ENCODE results near the gene LAMP5.

GRCh38 chr20:9515741-9516233 is 1.4 kb downstream of the LAMP5 start:
- TF ChIP-seq CTCF (IDR thresholded peaks at IDR 0.05; ENCODE audit: low read depth, low read length) (no peak), POLR2A (IDR thresholded peaks at IDR 0.05; ENCODE audit: extremely low read depth, insufficient read length) (no peak), MYC (IDR thresholded peaks at IDR 0.05; ENCODE audit: low read depth, low read length) (no peak), MAX (IDR thresholded peaks at IDR 0.05; ENCODE audit: low read depth, low read length) (no peak)
